T47D (cell line): ENCODE measurements around the gene NUBPL.
"Not testable (repeated sequence)": the region's sequence is repeated elsewhere in the genome, so short reads cannot be mapped to it uniquely, and the experiment has no call there.

Source experiments
- DNase-seq, 2 experiments: peaks; one replicate each; pipeline versions ENCODE4 v3.0.0 to v3.0.0-alpha.2; 2011 to 2012; ENCODE audit warnings: low read depth in 1 of 2, low spot score in 1 of 2
- JUND ChIP-seq: IDR thresholded peaks from 2 replicates; pipeline ENCODE4 v1.6.1; 2012; ENCODE audit warnings: low read depth
- in situ Hi-C: cut with HindIII; loops from 2 replicates; pipeline ENCODE4 v1.10.0; 2016; ENCODE audit warnings: low sequenced_read_pairs, low pct_unique_long_range_greater_than_20kb

Gene NUBPL

DNA sequence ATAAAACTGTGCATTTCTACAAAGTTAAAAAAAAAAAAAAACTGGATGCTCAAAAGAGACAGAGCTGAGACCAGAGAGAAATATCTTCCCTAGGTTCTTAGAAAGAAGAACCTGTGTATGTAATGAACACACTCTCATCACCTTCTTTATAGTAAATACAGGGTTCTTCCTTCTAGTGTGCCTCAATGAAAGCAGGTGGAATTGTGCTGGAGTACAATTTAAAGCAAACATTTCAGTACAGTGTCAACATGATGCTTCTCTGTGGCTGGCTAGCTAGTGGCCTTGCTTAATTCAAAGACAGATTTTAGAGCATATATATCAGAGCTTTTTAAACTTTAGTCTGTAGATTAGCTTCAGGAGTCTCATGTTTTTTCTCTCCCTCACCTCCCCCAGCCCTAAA is 266.1 kb downstream of the NUBPL start:
- TF ChIP-seq JUND: no peak
- in situ Hi-C loops: no loop called here
- DNase-seq: peak in 1 of 2 experiments; percentile 22

DNA sequence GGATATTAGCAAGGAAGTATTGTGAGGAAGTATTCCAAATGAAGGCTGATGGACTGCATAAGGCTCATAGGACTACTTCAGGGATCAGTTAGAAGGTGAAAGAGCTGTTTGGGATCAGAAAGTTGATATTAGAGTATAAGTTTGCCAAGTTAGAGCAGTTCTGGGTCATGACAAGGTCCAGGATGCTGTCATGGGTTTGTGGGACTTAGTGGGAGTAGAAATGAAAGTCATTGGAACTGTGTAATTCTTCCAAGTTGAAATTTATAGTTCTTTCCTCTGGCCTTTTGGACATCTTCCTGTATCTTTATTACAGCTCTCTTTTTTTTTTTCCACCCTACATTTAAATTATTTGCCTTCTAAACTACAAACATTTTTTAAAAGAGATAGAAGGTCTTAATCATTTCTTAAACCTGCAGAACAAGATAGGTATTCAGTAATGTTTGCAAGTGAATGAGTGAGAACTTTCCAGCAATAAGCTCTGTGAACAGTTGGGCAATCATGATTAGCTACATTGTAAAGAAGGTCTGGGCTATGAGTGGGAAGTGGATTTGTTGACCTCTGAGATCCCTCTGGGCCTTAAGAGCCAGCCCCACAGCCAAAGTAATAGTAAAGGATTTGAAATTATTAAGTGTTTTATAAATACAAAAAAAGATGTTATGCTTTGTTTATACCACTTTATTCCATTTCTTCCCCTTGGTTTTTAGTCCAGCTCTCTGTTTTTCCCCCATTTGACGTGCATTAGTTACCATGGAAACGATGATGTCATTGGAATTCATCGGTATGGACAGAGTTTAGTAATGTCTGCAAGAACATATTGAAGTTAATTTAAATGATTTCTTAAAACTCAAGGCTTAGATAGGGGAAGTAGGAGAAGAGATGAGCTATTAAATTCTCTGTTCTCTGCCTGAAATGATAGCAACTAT is 268.0 kb downstream of the NUBPL start:
- in situ Hi-C loops: no loop called here
- no peak for TF ChIP-seq JUND
- no peak for DNase-seq

DNA sequence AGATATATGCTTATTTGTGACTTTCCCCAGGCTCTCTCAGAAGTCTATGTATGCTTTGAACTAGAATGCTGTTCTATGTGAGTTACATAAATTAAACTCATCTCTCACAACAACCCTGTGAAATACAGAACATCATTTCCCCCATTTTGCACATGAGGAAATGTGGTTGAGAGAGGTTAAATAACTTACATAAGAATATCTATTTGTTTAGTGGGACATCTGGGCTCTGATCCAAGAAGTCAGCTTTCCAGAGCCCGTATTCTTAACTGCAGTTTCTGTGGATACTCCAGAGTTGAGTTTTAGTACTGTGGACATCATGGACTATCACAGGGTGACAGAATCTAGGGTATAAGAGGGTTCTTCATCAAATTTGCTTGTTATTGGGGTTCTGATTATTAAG is 273.4 kb downstream of the NUBPL start:
- TF ChIP-seq JUND: no peak
- DNase-seq: peak in 1 of 2 experiments; percentile 9

DNA sequence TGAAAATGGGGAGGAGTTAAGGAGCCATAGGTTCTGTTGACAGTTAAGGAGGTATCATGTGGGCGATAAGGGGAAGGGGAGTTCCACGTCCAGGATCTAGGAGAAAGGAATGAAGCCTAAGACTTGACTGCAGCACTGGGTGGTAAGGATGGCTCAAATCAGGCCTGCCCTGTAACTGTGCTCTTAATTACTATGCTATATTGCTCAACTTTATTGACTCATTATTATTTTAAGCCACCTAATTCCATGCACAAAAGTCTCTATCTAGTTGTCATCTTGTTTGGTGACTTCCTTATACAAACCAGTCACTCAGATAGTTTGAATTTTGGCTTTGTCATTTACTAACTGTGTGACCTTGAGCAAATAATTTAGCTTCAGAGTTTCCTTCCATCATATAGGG is 273.8 kb downstream of the NUBPL start:
- in situ Hi-C loops: no loop called here
- DNase-seq: no peak
- TF ChIP-seq JUND: no peak

More for the DNA sequence above, 273.4 kb downstream of the NUBPL start:
- in situ Hi-C loops: no loop called here

DNA sequence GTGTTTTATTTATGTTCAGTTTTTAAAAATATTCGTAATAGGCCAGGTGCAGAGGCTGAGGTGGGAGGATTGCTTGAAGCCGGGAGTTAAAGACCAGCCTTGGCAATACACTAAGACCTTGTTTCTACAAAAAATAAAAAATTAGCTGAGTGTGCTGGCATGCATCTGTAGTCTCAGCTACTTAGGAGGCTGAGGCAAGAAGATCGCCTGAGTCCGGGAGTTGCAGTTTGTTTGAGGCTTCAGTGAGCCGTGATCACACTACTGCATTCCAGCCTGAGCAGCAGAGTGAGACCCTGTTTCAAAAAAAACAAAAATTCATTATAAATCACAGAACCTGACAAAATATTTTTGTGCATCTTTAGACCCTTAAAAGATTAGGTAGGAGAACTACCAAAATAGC is 275.8 kb downstream of the NUBPL start:
- TF ChIP-seq JUND: no peak
- in situ Hi-C loops: no loop called here
- no peak for DNase-seq

DNA sequence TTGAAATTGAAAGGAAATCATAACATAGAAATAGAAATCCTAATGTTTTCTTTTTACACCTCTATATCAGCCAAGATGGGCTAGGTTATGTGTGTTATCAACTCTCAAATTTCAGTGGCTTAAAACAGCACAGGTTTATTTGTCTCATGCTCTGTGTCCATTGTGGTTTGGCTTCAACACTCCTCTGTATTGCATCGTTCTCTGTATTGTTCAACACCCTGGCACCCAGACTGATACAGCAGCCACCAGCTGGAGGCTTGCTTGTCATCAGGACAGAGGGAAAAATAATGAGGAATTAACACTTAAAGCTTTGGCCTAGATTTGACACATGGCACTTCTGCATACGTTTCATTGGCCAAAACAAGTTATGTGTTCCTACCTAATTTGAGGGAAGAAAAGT is 281.7 kb downstream of the NUBPL start:
- DNase-seq: no peak

DNA sequence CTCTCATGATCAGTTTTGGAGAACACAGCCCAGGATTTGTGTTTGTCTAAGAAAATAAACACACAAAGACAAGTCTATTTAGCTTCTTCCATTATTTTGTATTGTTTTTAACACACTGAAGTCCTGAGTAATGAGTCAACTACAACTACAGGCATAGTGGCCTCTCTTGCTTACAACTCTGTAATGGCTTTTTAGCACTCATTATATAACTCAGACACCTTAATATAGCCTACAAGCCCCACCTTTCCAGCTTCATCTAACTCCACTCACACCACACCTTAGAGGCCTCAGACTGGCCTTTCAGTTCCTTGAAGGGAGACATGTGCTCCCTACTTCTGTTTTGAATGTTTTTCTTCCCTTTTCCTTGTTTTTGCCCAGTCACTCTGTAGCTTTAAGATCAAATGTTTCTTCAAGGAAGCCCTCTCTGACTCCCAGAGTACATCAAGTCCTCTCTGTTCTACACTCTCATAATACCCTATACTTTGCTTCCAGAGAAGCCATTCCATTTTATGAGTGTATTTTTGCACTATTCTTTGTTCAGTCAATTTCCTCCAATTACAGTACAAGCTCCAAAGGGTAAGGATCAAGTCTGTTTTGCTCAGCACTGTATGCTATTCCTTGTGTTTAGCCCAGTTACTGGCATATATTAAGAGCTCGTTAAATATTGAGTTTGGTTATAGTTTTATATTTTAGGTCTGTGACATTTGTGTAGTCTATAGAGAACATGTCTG is 282.3 kb downstream of the NUBPL start:
- TF ChIP-seq JUND: no peak
- in situ Hi-C loops: no loop called here
- DNase-seq: no peak

More for the DNA sequence above, 281.7 kb downstream of the NUBPL start:
- in situ Hi-C loops: no loop called here
- TF ChIP-seq JUND: no peak

DNA sequence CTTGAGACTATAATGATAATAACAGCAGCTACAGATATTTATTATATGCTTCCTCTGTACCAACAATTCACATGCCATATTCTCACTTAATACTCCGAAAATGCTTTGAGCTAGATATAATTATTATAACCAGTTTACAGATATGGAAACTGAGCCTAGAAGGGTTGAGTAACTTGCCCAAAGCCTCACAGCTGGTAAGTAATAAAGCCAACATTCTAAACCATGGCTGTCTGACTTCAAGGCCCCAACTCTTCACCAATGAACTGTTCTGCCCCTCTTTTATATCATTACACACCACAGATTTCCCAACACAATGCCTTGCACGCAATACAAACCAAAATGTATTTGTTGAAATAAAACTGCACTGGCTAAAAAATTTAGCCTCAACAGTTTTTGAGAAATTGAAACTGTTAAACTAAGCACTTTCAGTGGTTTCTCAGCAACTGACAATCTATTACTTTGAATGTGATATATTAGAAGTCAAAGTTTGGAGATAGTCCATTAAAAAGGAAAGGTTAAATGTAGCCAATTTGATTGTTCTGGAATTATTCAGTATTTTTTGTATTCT is 293.4 kb downstream of the NUBPL start:
- in situ Hi-C loops: no loop called here

DNA sequence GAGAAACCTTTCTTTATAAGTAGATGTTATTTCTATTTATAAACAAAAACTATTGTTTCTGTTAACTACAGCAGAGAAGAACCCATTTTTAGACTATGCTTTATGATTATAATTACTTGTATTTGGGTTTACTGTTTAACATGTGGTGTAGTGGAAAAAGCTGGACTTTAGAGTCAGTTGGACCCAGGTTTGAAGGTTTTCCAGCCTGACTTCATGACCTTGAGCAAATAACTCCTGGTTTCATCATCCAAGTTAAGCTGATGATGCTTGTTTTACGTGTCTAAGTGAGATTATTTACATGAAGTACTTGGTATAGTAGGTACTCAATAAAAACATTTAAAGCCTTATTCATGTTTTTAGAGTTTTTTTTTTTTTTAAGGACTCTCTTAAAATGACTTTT is 294.1 kb downstream of the NUBPL start:
- in situ Hi-C loops: no loop called here
- no peak for DNase-seq
- no peak for TF ChIP-seq JUND

More for the DNA sequence above, 293.4 kb downstream of the NUBPL start:
- no peak for DNase-seq
- TF ChIP-seq JUND: no peak

DNA sequence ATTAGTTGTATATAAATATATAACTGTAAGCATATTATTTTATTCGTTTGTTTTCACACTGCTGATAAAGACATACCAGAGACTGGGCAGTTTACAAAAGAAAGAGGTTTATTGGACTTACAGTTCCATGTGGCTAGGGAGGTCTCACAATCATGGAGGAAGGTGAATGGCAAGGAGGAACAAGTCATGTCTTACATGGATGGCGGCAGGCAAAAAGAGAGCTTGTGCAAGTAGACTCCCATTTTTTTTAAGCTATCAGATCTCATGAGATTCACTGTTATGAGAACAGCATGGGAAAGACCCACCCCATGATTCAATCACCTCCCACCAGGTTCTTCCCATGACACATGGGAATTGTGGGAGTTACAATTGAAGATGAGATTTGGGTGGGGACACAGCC is 294.8 kb downstream of the NUBPL start:
- in situ Hi-C loops, DNase-seq: not testable (repeated sequence)

DNA sequence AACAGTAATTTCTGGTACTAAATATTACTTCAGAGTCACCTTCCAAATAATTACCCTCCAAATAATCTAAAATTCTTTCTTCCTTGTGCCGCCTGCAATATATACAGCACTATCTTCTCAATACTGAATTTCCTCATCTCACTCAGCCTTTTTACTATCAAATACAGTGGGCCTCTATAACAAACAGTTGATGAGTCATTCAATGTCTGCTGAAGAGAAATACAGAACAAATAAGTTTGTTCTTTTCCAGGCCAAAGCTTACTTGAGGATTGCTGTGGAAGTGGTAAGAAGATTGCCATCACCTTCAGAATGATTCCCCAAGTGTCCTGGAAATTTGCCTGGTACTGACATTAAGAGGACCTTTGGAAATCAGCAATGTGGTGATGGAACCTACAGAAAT is 297.7 kb downstream of the NUBPL start:
- TF ChIP-seq JUND: no peak
- in situ Hi-C loops: no loop called here
- DNase-seq: no peak

DNA sequence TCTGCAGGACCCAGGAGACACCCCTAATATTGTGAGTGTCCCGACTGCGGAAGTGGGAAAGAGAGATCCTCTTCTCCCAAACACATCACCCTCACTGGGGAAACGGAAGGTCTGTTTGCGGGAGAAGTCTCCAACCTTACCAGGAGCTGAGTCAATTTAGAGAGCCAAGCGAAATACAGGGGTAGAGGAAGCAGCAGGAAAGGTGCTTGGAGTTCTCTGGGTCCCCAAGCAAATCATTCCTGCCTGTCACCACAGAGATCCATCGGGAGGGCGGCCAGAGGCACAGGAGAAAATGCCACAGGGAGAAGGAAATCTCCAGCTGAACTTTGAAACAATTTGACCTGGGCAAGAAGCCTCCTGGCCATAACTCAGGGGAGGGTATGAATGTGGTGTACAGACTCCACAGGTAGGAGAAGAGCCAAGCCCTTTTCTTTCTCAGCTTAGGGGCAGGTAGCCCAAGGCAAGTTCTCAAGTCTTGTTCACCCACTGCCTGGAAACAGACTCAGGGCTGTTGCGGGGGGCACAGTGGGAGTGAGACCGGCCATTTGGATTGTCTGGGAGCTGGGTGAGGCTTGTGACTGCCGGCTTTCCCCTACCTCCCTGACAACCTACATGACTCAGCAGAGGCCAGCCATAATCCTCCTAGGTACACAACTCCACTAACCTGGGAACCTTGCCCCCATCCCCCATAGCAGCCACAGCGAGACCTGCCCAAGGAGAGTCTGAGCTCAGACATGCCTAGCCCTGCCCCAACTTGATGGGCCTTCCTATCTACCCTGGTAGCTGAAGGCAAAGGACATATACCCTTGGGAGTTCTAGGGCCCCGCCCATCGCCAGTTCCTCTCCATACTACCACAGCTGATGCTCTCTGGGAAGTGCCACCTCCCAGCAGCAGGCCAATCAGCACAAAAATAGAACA is 304.0 kb downstream of the NUBPL start:
- in situ Hi-C loops: no loop called here
- DNase-seq: no peak
- TF ChIP-seq JUND: no peak
